Endothelial cell of umbilical vein (primary cell): Measurements from ENCODE around the gene CUL7.

Experiments
- POLR2AphosphoS5 ChIP-seq: IDR thresholded peaks from 2 replicates; pipeline ENCODE4 v1.6.1; 2012; ENCODE audit warnings: low read depth, mild to moderate bottlenecking, control low read depth, low read length, moderate library complexity; ENCODE audit not compliant: insufficient read depth
- TF ChIP-seq, protein P1 (sequence below), 2 donors: IDR thresholded peaks; 1 replicate in 1 of 2; 2 replicates in 1 of 2; pipeline ENCODE4 v1.5.1; 2011; ENCODE audit warnings: low read length in 2 of 2, mild to moderate bottlenecking in 2 of 2, moderate library complexity in 2 of 2, control low read depth in 1 of 2, inconsistent platforms in 1 of 2, low read depth in 1 of 2; ENCODE audit not compliant: insufficient read depth in 1 of 2; ENCODE audit errors: extremely low read depth in 1 of 2

DNA sequence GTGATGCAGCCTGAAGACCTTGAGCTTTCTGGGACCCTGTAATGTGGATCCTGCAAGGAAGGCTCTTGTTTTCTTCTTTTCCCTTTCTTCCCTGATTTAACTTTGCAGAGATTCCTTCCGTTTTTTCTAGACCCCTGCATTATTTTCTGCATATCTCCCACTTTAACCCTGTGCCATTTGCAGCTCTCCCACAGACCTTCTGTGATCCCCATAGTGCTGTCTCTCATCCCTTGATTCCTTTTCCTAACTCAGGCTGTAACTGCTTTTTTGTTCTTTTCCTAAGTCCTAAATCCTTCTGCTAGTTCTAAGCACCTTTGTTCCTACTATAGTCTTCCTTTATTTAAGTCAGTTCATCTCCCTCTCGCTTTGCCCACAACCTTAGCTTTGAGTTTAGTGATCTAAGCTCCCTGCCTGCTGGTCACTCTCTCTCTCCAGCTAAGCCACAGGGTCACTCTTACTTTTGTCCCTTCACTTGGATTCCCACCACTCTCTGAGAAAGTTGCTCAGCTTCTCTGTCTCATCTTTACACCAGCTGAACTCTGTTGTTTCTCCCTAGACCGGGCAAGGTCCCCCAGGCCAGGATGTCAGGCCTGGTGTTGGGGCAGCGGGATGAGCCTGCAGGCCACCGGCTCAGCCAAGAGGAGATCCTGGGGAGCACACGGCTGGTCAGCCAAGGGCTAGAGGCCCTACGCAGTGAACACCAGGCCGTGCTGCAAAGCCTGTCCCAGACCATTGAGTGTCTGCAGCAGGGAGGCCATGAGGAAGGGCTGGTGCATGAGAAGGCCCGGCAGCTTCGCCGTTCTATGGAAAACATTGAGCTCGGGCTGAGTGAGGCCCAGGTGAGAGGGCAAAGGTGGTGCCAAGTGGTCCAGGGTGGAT lies 7.3 kb upstream of the CUL7 start:
- no peak for TF ChIP-seq POLR2AphosphoS5
- TF ChIP-seq, protein P1, sequence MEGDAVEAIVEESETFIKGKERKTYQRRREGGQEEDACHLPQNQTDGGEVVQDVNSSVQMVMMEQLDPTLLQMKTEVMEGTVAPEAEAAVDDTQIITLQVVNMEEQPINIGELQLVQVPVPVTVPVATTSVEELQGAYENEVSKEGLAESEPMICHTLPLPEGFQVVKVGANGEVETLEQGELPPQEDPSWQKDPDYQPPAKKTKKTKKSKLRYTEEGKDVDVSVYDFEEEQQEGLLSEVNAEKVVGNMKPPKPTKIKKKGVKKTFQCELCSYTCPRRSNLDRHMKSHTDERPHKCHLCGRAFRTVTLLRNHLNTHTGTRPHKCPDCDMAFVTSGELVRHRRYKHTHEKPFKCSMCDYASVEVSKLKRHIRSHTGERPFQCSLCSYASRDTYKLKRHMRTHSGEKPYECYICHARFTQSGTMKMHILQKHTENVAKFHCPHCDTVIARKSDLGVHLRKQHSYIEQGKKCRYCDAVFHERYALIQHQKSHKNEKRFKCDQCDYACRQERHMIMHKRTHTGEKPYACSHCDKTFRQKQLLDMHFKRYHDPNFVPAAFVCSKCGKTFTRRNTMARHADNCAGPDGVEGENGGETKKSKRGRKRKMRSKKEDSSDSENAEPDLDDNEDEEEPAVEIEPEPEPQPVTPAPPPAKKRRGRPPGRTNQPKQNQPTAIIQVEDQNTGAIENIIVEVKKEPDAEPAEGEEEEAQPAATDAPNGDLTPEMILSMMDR (IDR thresholded peaks at IDR 0.05; ENCODE audit: extremely low read depth in 1 of 2, insufficient read depth in 1 of 2, low read depth in 1 of 2, low read length in 2 of 2) = no peak
